Duodenal mucosa (tissue), 2 donors: ENCODE data around the gene SETD4.

Experiments
- H3K27ac ChIP-seq: one replicate; pipeline ENCODE4 v1.7.0; 2013; ENCODE audit warnings: low read depth, low read length
- H3K27me3 ChIP-seq, 2 donors: one replicate each; pipeline ENCODE4 v1.7.0; 2013; ENCODE audit warnings: low read length in 2 of 2, control low read depth in 1 of 2; ENCODE audit not compliant: insufficient read depth in 2 of 2, control insufficient read depth in 1 of 2
- H3K36me3 ChIP-seq, 2 donors: one replicate each; pipeline ENCODE4 v1.7.0; 2013; ENCODE audit warnings: low read length in 2 of 2, control low read depth in 1 of 2; ENCODE audit not compliant: insufficient read depth in 2 of 2, control insufficient read depth in 1 of 2
- H3K4me1 ChIP-seq, 2 donors: one replicate each; pipeline ENCODE4 v1.7.0; 2013; ENCODE audit warnings: low read length in 2 of 2, control low read depth in 1 of 2; ENCODE audit not compliant: insufficient read depth in 2 of 2, control insufficient read depth in 1 of 2
- H3K4me3 ChIP-seq, 2 donors: one replicate each; pipeline ENCODE4 v1.7.0; 2013; ENCODE audit warnings: low read length in 2 of 2, low read depth in 1 of 2
- H3K9ac ChIP-seq, 2 donors: one replicate each; pipeline ENCODE4 v1.7.0; 2013; ENCODE audit warnings: low read length in 2 of 2, low read depth in 1 of 2
- H3K9me3 ChIP-seq, 2 donors: one replicate each; pipeline ENCODE4 v1.7.0; 2013; ENCODE audit warnings: low read length in 2 of 2, control low read depth in 1 of 2; ENCODE audit not compliant: control insufficient read depth in 1 of 2

SETD4 gene

GRCh38 chr21:36069713-36070583, 9.6 kb upstream of the SETD4 start, which contains the start of gene CBR1:
Gene CBR1 (plus strand): TSS chr21:36070024. CDS start chr21:36070116, 92 bp downstream.
- H3K36me3 ChIP-seq = peaks cover 12 to 22% of the 10 kb centered on the region in 2 donors
- peak within 1 kb of the TSS; percentile 73 for H3K27ac ChIP-seq
- H3K27me3 ChIP-seq = no peaks in the 10 kb centered on the region
- H3K4me1 ChIP-seq = peaks cover 36 to 58% of the 10 kb centered on the region in 2 donors
- H3K4me3 ChIP-seq = peak within 1 kb of the TSS; percentile 87 to 95
- H3K9me3 ChIP-seq = peaks cover 4 to 6% of the 10 kb centered on the region in 2 donors
- peak within 1 kb of the TSS; percentile 67 to 96 for H3K9ac ChIP-seq

GRCh38 chr21:36068748-36069398, 8.5 kb upstream of the SETD4 start:
- Histone ChIP-seq H3K9ac (no peak overlapping the region), H3K27ac (no peak overlapping the region)

GRCh38 chr21:36065497-36066036, 5.2 kb upstream of the SETD4 start:
- Histone ChIP-seq H3K36me3 (peaks cover 0 to 5% of the 10 kb centered on the region in 2 donors), H3K4me3 (peak overlapping the region; percentile 23 to 40), H3K4me1 (peaks cover 27 to 40% of the 10 kb centered on the region in 2 donors), H3K27me3 (no peaks in the 10 kb centered on the region), H3K27ac (no peak overlapping the region), H3K9ac (peak overlapping the region in 1 of 2 donors; percentile 7), H3K9me3 (peaks cover 4 to 6% of the 10 kb centered on the region in 2 donors)

More at GRCh38 chr21:36068748-36069398, 8.5 kb upstream of the SETD4 start:
- H3K4me1 ChIP-seq = peaks cover 41 to 60% of the 10 kb centered on the region in 2 donors
- H3K27me3 ChIP-seq = no peaks in the 10 kb centered on the region
- peaks cover 4 to 6% of the 10 kb centered on the region in 2 donors for H3K9me3 ChIP-seq
- peak overlapping the region; percentile 87 to 95 for H3K4me3 ChIP-seq
- H3K36me3 ChIP-seq = peaks cover 12 to 19% of the 10 kb centered on the region in 2 donors

- H3K27me3 ChIP-seq = no peaks in the 10 kb centered on the region
- H3K4me3 ChIP-seq = no peak overlapping the region
- H3K4me1 ChIP-seq = peaks cover 29 to 35% of the 10 kb centered on the region in 2 donors
- H3K9ac ChIP-seq = no peak overlapping the region
- H3K27ac ChIP-seq = no peak overlapping the region
- peaks cover 0 to 2% of the 10 kb centered on the region in 2 donors for H3K36me3 ChIP-seq
- H3K9me3 ChIP-seq = peaks cover 3 to 4% of the 10 kb centered on the region in 2 donors
Measured at GRCh38 chr21:36064085-36064460, 3.7 kb upstream of the SETD4 start.

GRCh38 chr21:36063375-36064084, 3.2 kb upstream of the SETD4 start:
- no peak overlapping the region for H3K27ac ChIP-seq
- no peaks in the 10 kb centered on the region for H3K9me3 ChIP-seq
- no peaks in the 10 kb centered on the region for H3K27me3 ChIP-seq
- no peak overlapping the region for H3K4me3 ChIP-seq
- H3K36me3 ChIP-seq = no peaks in the 10 kb centered on the region
- peaks cover 29 to 33% of the 10 kb centered on the region in 2 donors for H3K4me1 ChIP-seq
- no peak overlapping the region for H3K9ac ChIP-seq

GRCh38 chr21:36061445-36061844, 1.1 kb upstream of the SETD4 start:
- Histone ChIP-seq H3K4me3 (no peak overlapping the region), H3K27ac (no peak overlapping the region), H3K4me1 (peaks cover 25 to 29% of the 10 kb centered on the region in 2 donors), H3K36me3 (peaks cover 3 to 15% of the 10 kb centered on the region in 2 donors), H3K9me3 (no peaks in the 10 kb centered on the region), H3K27me3 (no peaks in the 10 kb centered on the region), H3K9ac (no peak overlapping the region)

- peaks cover 9 to 13% of the 10 kb centered on the region in 2 donors for H3K4me1 ChIP-seq
- peaks cover 19 to 30% of the 10 kb centered on the region in 2 donors for H3K36me3 ChIP-seq
- peak overlapping the region; percentile 82 to 92 for H3K9ac ChIP-seq
- H3K4me3 ChIP-seq = peak overlapping the region; percentile 78 to 100
- peak overlapping the region; percentile 81 for H3K27ac ChIP-seq
- H3K9me3 ChIP-seq = no peaks in the 10 kb centered on the region
- H3K27me3 ChIP-seq = no peaks in the 10 kb centered on the region
Measured at GRCh38 chr21:36059823-36060158, 535 bp downstream of the SETD4 start.

GRCh38 chr21:36055551-36055950, 4.8 kb downstream of the SETD4 start:
- Histone ChIP-seq H3K9ac (no peak overlapping the region), H3K36me3 (peaks cover 38 to 60% of the 10 kb centered on the region in 2 donors), H3K9me3 (no peaks in the 10 kb centered on the region), H3K4me1 (peaks cover 0 to 5% of the 10 kb centered on the region in 2 donors), H3K4me3 (no peak overlapping the region), H3K27ac (no peak overlapping the region), H3K27me3 (no peaks in the 10 kb centered on the region)

- H3K9me3 ChIP-seq = no peaks in the 10 kb centered on the region
- H3K27me3 ChIP-seq = no peaks in the 10 kb centered on the region
- H3K27ac ChIP-seq = no peak overlapping the region
- H3K36me3 ChIP-seq = peaks cover 38 to 69% of the 10 kb centered on the region in 2 donors
- H3K4me3 ChIP-seq = no peak overlapping the region
- H3K9ac ChIP-seq = no peak overlapping the region
- no peaks in the 10 kb centered on the region for H3K4me1 ChIP-seq
Measured at GRCh38 chr21:36053715-36054062, 6.6 kb downstream of the SETD4 start.
